ENCODE data around the gene PCDHA5. TPM values are rescaled to one million over a fixed set of nuclear protein-coding genes. Genes with fewer than 3 reads are reported as not detected.
"Not testable (repeated sequence)": the region's sequence is repeated elsewhere in the genome, so short reads cannot be mapped to it uniquely, and the experiment has no call there.

Gene PCDHA5
- under 1 TPM in 3 of 4 donors, not detected in 1; 0.04 to 0.15 (median 0.06) TPM for polyA plus RNA-seq (ENCODE audit: insufficient read length in 4 of 4)

GRCh38 chr5:140821375-140822280 lies at the start of gene PCDHA5:
Gene PCDHA5, plus strand, starts transcription at chr5:140821613.
- no peak for DNase-seq (ENCODE audit: low read depth in 4 of 4, low spot score in 3 of 4)

- no peak for DNase-seq (ENCODE audit: low read depth in 4 of 4, low spot score in 3 of 4)
Observed at GRCh38 chr5:140780512-140780911, 40.9 kb upstream of the PCDHA5 start.

DNA sequence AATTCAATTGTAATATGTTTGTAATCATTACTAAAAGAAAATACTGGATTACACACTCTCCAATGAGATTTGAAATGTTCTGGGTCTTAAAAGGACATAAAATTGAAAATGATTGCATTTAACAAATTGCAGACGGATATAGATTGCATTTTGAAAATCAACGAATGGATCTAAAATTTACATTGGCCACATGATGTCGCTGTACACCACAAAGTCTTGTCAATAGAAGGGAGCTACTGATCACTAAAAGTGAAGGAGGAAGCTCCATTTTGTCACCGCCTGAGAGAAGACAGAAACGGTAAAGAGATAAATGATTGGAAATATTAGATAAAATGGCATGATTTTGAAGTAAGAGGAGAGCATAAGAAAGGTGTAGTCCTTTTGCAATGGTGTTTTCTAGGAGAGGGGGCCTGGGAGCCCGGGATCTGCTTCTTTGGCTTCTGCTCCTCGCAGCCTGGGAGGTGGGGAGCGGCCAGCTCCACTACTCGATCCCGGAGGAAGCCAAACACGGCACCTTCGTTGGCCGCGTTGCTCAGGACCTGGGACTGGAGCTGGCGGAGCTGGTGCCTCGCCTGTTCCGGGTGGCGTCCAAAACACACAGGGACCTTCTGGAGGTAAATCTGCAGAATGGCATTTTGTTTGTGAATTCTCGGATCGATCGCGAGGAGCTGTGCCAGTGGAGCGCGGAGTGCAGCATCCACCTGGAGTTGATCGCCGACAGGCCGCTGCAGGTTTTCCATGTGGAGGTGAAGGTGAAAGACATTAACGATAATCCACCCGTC lies 35.3 kb upstream of the PCDHA5 start, which contains the start of gene PCDHA1:
Gene PCDHA1, plus strand, starts transcription at position 236 of the 782 bp plus-strand sequence.
- DNase-seq (ENCODE audit: low read depth in 4 of 4, low spot score in 3 of 4), result no peak

- not testable (repeated sequence) for DNase-seq (ENCODE audit: low read depth in 4 of 4, low spot score in 3 of 4)
Observed at GRCh38 chr5:140787422-140787821, 34.0 kb upstream of the PCDHA5 start.

DNA sequence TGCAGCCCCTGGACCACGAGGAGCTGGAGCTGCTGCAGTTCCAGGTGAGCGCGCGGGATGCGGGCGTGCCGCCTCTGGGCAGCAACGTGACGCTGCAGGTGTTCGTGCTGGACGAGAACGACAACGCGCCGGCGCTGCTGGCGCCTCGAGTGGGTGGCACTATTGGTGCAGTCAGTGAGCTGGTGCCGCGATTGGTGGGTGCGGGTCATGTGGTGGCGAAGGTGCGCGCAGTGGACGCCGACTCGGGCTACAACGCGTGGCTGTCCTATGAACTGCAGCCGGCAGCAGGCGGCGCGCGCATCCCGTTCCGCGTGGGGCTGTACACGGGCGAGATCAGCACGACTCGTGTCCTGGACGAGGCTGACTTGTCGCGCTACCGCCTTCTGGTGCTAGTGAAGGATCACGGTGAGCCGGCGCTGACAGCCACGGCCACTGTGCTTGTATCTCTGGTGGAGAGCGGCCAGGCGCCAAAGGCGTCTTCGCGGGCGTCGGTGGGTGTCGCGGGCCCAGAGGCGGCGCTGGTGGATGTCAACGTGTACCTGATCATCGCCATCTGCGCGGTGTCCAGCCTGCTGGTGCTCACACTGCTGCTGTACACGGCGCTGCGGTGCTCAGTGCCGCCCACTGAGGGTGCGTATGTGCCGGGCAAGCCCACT lies 33.4 kb upstream of the PCDHA5 start:
- not testable (repeated sequence) for DNase-seq (ENCODE audit: low read depth in 4 of 4, low spot score in 3 of 4)

- DNase-seq (ENCODE audit: low read depth in 4 of 4, low spot score in 3 of 4), result no peak
Observed at GRCh38 chr5:140791089-140791488, 30.3 kb upstream of the PCDHA5 start.

- DNase-seq (ENCODE audit: low read depth in 4 of 4, low spot score in 3 of 4), result no peak
Observed at GRCh38 chr5:140794595-140795258, 26.7 kb upstream of the PCDHA5 start, which contains the start of gene PCDHA2. Gene PCDHA2, plus strand, starts transcription at chr5:140794852.

- no peak for DNase-seq (ENCODE audit: low read depth in 4 of 4, low spot score in 3 of 4)
Observed at GRCh38 chr5:140795259-140795641, 26.2 kb upstream of the PCDHA5 start.

DNA sequence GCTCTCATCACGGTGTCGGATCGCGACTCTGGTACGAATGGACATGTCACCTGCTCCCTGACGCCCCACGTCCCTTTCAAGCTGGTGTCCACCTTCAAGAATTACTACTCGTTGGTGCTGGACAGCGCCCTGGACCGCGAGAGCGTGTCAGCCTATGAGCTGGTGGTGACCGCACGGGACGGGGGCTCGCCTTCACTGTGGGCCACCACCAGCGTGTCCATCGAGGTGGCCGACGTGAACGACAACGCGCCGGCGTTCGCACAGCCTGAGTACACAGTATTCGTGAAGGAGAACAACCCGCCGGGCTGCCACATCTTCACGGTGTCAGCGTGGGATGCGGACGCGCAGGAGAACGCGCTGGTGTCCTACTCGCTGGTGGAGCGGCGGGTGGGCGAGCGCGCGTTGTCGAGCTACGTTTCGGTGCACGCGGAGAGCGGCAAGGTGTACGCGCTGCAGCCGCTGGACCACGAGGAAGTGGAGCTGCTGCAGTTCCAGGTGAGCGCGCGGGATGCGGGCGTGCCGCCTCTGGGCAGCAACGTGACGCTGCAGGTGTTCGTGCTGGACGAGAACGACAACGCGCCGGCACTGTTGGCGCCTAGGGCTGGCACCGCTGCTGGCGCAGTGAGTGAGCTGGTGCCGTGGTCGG lies 25.2 kb upstream of the PCDHA5 start:
- not testable (repeated sequence) for DNase-seq (ENCODE audit: low read depth in 4 of 4, low spot score in 3 of 4)

- DNase-seq (ENCODE audit: low read depth in 4 of 4, low spot score in 3 of 4), result no peak
Observed at GRCh38 chr5:140796718-140797095, 24.7 kb upstream of the PCDHA5 start.

- DNase-seq (ENCODE audit: low read depth in 4 of 4, low spot score in 3 of 4), result no peak
Observed at GRCh38 chr5:140800816-140801493, 20.5 kb upstream of the PCDHA5 start, which contains the start of gene PCDHA3. Gene PCDHA3, plus strand, starts transcription at chr5:140801057.

- no peak for DNase-seq (ENCODE audit: low read depth in 4 of 4, low spot score in 3 of 4)
Observed at GRCh38 chr5:140801494-140801841, 19.9 kb upstream of the PCDHA5 start.

- not testable (repeated sequence) for DNase-seq (ENCODE audit: low read depth in 4 of 4, low spot score in 3 of 4)
Observed at GRCh38 chr5:140802381-140802780, 19.0 kb upstream of the PCDHA5 start.

DNA sequence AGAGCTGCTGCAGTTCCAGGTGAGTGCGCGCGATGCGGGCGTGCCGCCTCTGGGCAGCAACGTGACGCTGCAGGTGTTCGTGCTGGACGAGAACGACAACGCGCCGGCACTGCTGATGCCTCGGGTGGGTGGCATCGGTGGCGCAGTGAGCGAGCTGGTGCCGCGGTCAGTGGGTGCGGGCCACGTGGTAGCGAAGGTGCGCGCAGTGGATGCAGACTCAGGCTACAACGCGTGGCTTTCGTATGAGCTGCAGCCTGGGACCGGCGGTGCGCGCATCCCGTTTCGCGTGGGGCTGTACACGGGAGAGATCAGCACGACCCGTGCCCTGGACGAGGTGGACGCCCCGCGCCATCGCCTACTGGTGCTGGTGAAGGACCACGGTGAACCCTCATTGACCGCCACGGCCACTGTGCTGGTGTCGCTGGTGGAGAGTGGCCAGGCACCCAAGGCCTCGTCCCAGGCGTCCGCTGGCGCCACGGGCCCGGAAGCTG lies 18.6 kb upstream of the PCDHA5 start:
- DNase-seq (ENCODE audit: low read depth in 4 of 4, low spot score in 3 of 4), result no peak

DNA sequence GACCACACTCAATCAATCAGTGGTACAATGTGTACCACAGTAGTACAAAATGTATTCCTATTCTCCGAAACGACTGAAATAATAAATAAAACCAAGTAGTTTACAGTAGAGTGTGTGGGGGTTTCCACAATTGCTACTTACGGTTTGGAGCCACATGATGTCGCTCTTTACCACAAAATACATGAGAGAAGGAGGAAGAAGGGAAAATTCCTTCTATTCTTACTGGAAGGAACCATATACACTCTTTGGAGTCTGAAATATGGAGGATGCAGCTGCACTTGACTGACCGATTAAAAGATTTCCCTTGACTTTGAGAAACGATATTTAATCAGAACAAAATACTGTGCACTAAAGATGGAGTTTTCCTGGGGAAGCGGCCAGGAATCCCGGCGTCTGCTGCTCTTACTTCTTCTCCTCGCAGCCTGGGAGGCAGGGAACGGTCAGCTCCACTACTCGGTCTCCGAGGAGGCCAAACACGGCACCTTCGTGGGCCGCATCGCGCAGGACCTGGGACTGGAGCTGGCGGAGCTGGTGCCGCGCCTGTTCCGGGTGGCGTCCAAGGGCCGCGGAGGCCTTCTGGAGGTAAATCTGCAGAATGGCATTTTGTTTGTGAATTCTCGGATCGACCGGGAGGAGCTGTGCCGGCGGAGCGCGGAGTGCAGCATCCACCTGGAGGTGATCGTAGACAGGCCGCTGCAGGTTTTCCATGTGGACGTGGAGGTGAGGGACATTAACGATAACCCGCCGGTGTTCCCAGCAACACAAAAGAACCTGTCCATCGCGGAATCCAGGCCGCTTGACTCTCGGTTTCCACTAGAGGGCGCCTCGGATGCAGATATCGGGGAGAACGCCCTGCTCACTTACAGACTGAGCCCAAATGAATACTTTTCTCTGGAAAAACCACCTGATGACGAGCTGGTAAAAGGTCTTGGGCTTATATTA lies 14.3 kb upstream of the PCDHA5 start, which contains the start of gene PCDHA4:
Gene PCDHA4, plus strand, starts transcription at position 235 of the 942 bp plus-strand sequence.
- no peak for DNase-seq (ENCODE audit: low read depth in 4 of 4, low spot score in 3 of 4)

GRCh38 chr5:140808241-140808888 lies 13.0 kb upstream of the PCDHA5 start:
- DNase-seq (ENCODE audit: low read depth in 4 of 4, low spot score in 3 of 4), result not testable (repeated sequence)

DNA sequence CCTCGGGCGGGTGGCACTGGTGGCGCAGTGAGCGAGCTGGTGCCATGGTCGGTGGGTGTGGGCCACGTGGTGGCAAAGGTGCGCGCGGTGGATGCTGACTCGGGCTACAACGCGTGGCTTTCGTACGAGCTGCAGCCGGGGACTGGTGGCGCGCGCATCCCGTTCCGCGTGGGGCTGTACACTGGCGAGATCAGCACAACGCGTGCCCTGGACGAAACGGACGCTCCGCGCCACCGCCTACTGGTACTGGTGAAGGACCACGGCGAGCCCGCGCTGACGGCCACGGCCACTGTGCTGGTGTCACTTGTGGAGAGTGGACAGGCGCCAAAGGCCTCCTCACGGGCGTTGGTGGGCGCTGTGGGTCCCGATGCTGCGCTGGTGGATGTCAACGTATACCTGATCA lies 12.5 kb upstream of the PCDHA5 start:
- DNase-seq (ENCODE audit: low read depth in 4 of 4, low spot score in 3 of 4), result no peak

Data from right renal pelvis (tissue), 4 donors.